IMR-90 (cell line): ENCODE measurements around the gene PALLD. TPM values are rescaled to one million over a fixed set of nuclear protein-coding genes. Genes with fewer than 3 reads are reported as not detected.

Source experiments
- ATAC-seq: fragments of 200-7000 bp; cut with Tn5 transposase; 2 replicates; pipeline ENCODE4 v1.9.1; 2020; ENCODE audit warnings: low read depth, mild to moderate bottlenecking, moderate library complexity
- BruUV-seq: library from RNA; stranded (reverse); fragments of 400-500 nt; replicated peaks from 2 replicates; lab custom pipeline; 2021; lab: Mats Ljungman, UMichigan
- CTCF ChIA-PET: fragments of 300-600 bp; formaldehyde crosslinking; extraction: SDS; loops from one replicate; lab custom pipeline; 2021; ENCODE audit warnings: antibody characterized with exemption; lab: Yijun Ruan, JAX
- POLR2A ChIA-PET: fragments of 300-600 bp; sonication (Branson Sonifier 250); formaldehyde crosslinking; loops from one replicate; lab custom pipeline; 2022; ENCODE audit warnings: antibody characterized with exemption; ENCODE audit not compliant: unreplicated experiment; lab: Charles Lee
- DNase-seq: peaks from one replicate; pipeline ENCODE4 v3.0.0; 2013
- H2AFZ ChIP-seq: replicated peaks from 2 replicates; pipeline ENCODE3; 2013; ENCODE audit warnings: low read length, mild to moderate bottlenecking; ENCODE audit not compliant: poor library complexity
- H2AK5ac ChIP-seq: 2 replicates; pipeline ENCODE4 v1.6.1; 2013; ENCODE audit warnings: low read depth, low read length, inconsistent platforms
- H2AK9ac ChIP-seq: replicated peaks from 2 replicates; pipeline ENCODE3; 2013; ENCODE audit warnings: mild to moderate bottlenecking, low read depth, low read length, moderate library complexity; ENCODE audit not compliant: poor library complexity
- H2BK120ac ChIP-seq: 2 replicates; pipeline ENCODE4 v1.6.1; 2013; ENCODE audit warnings: low read depth, low read length, inconsistent platforms
- H2BK15ac ChIP-seq: 3 replicates; pipeline ENCODE4 v1.6.1; 2013; ENCODE audit warnings: low read depth, low read length, inconsistent platforms
- H2BK20ac ChIP-seq: 2 replicates; pipeline ENCODE4 v1.6.1; 2013; ENCODE audit warnings: low read depth, mild to moderate bottlenecking, inconsistent platforms, low read length, moderate library complexity
- H2BK5ac ChIP-seq: 2 replicates; pipeline ENCODE4 v1.6.1; 2013; ENCODE audit warnings: mild to moderate bottlenecking, low read depth, low read length, inconsistent platforms; ENCODE audit not compliant: poor library complexity, severe bottlenecking
- H3K14ac ChIP-seq: replicated peaks from 2 replicates; pipeline ENCODE4 v1.6.1; 2013; ENCODE audit warnings: low read depth, low read length, inconsistent platforms
- H3K18ac ChIP-seq: 2 replicates; pipeline ENCODE4 v1.6.1; 2013; ENCODE audit warnings: low read depth, low read length, control low read depth
- H3K23ac ChIP-seq: 2 replicates; pipeline ENCODE4 v1.6.1; 2013; ENCODE audit warnings: low read depth, low read length, inconsistent platforms
- H3K27ac ChIP-seq: 2 replicates; pipeline ENCODE4 v1.5.1; 2013; ENCODE audit warnings: mild to moderate bottlenecking, control low read depth, low read length; ENCODE audit not compliant: insufficient read depth
- H3K27me3 ChIP-seq: 2 replicates; pipeline ENCODE4 v1.6.1; 2013; ENCODE audit warnings: low read length; ENCODE audit not compliant: control insufficient read depth, insufficient read depth
- H3K36me3 ChIP-seq: 2 replicates; pipeline ENCODE4 v1.6.1; 2013; ENCODE audit warnings: low read length, mixed read lengths; ENCODE audit not compliant: control insufficient read depth, insufficient read depth
- H3K4ac ChIP-seq: 2 replicates; pipeline ENCODE4 v1.6.1; 2013; ENCODE audit warnings: low read depth, low read length, inconsistent platforms
- H3K4me1 ChIP-seq: 2 replicates; pipeline ENCODE4 v1.6.1; 2013; ENCODE audit warnings: low read length, mixed read lengths; ENCODE audit not compliant: control insufficient read depth, insufficient read depth
- H3K4me2 ChIP-seq: 2 replicates; pipeline ENCODE4 v1.6.1; 2013; ENCODE audit warnings: low read depth, mild to moderate bottlenecking, control low read depth, low read length, moderate library complexity
- H3K4me3 ChIP-seq: 2 replicates; pipeline ENCODE4 v1.5.1; 2013; ENCODE audit warnings: low read depth, mild to moderate bottlenecking, control low read depth, low read length, moderate library complexity; ENCODE audit not compliant: insufficient read depth
- H3K56ac ChIP-seq: 2 replicates; pipeline ENCODE4 v1.6.1; 2013; ENCODE audit warnings: low read length, inconsistent platforms; ENCODE audit not compliant: insufficient read depth; ENCODE audit errors: extremely low read depth
- H3K79me1 ChIP-seq, 2 experiments: 2 replicates each; pipeline ENCODE4 v1.6.1; 2013; ENCODE audit warnings: low read length in 2 of 2, inconsistent platforms in 1 of 2, low read depth in 1 of 2
- H3K9ac ChIP-seq: 2 replicates; pipeline ENCODE4 v1.6.1; 2013; ENCODE audit warnings: low read depth, low read length, control low read depth
- H3K9me1 ChIP-seq: 2 replicates; pipeline ENCODE4 v1.6.1; 2013; ENCODE audit warnings: low read length, inconsistent platforms; ENCODE audit not compliant: insufficient read depth
- H3K9me3 ChIP-seq: 2 replicates; pipeline ENCODE4 v1.6.1; 2013; ENCODE audit warnings: low read length; ENCODE audit not compliant: control insufficient read depth, insufficient read depth
- H4K20me1 ChIP-seq: 2 replicates; pipeline ENCODE4 v1.6.1; 2013; ENCODE audit warnings: low read length, inconsistent platforms; ENCODE audit not compliant: insufficient read depth
- H4K5ac ChIP-seq: 2 replicates; pipeline ENCODE4 v1.6.1; 2013; ENCODE audit warnings: mild to moderate bottlenecking, low read depth, low read length, control low read depth
- H4K8ac ChIP-seq, 2 experiments: 2 replicates each; pipeline ENCODE4 v1.6.1; 2013; ENCODE audit warnings: low read depth in 2 of 2, low read length in 2 of 2, control low read depth in 1 of 2, inconsistent platforms in 1 of 2
- H4K91ac ChIP-seq: 2 replicates; pipeline ENCODE4 v1.6.1; 2013; ENCODE audit warnings: low read depth, low read length, inconsistent platforms; ENCODE audit not compliant: insufficient read depth
- BHLHE40 ChIP-seq: fragments of 150-350 bp; IDR thresholded peaks from 2 replicates; pipeline ENCODE4 v1.6.1; 2016; ENCODE audit warnings: mild to moderate bottlenecking, low read depth, low read length
- CEBPB ChIP-seq: IDR thresholded peaks from 2 replicates; pipeline ENCODE4 v1.6.1; 2012; ENCODE audit warnings: low read depth, low read length, improper control_type of control experiment
- CHD1 ChIP-seq: IDR thresholded peaks from 2 replicates; pipeline ENCODE4 v1.6.1; 2012; ENCODE audit warnings: low read depth, low read length, improper control_type of control experiment
- CTCF ChIP-seq: conservative IDR thresholded peaks from 2 replicates; pipeline ENCODE4 v1.5.1; 2012; ENCODE audit warnings: mild to moderate bottlenecking, low read depth, low read length, improper control_type of control experiment
- FOS ChIP-seq: fragments of 150-350 bp; IDR thresholded peaks from 2 replicates; pipeline ENCODE4 v1.6.1; 2016; ENCODE audit warnings: low read depth, low read length
- MAFK ChIP-seq: IDR thresholded peaks from 2 replicates; pipeline ENCODE4 v1.6.1; 2012; ENCODE audit warnings: low read depth, low read length, improper control_type of control experiment
- MAZ ChIP-seq: IDR thresholded peaks from 2 replicates; pipeline ENCODE4 v1.6.1; 2012; ENCODE audit warnings: low read depth, mild to moderate bottlenecking, low read length, improper control_type of control experiment, moderate library complexity, borderline replicate concordance
- MXI1 ChIP-seq: IDR thresholded peaks from 2 replicates; pipeline ENCODE4 v1.6.1; 2012; ENCODE audit warnings: low read depth, mild to moderate bottlenecking, low read length, moderate library complexity, borderline replicate concordance
- NFE2L2 ChIP-seq: fragments of 150-350 bp; IDR thresholded peaks from 2 replicates; pipeline ENCODE4 v1.6.1; 2016; ENCODE audit warnings: low read depth, mild to moderate bottlenecking, low read length
- POLR2A ChIP-seq: IDR thresholded peaks from 2 replicates; pipeline ENCODE4 v1.6.1; 2012; ENCODE audit warnings: mild to moderate bottlenecking, low read depth, low read length
- RAD21 ChIP-seq: IDR thresholded peaks from 2 replicates; pipeline ENCODE4 v1.6.1; 2012; ENCODE audit warnings: low read length, improper control_type of control experiment
- RCOR1 ChIP-seq: IDR thresholded peaks from 2 replicates; pipeline ENCODE4 v1.6.1; 2012; ENCODE audit warnings: mild to moderate bottlenecking, low read length, improper control_type of control experiment; ENCODE audit not compliant: insufficient replicate concordance
- RFX5 ChIP-seq: IDR thresholded peaks from 2 replicates; pipeline ENCODE4 v1.8.0; 2012; ENCODE audit warnings: low read depth, mild to moderate bottlenecking, low read length, moderate library complexity
- SMC3 ChIP-seq: fragments of 150-350 bp; IDR thresholded peaks from 2 replicates; pipeline ENCODE4 v1.6.1; 2016; ENCODE audit warnings: low read depth, mild to moderate bottlenecking, antibody characterized with exemption, low read length, moderate library complexity
- USF2 ChIP-seq: fragments of 150-350 bp; IDR thresholded peaks from 2 replicates; pipeline ENCODE4 v1.6.1; 2017; ENCODE audit warnings: mild to moderate bottlenecking, antibody characterized with exemption, low read length, low read depth
- WGBS, 2 experiments: methylation state at CpG; one replicate each; pipeline versions ENCODE4 v1.1.5 to v1.1.7; 2013; ENCODE audit warnings: missing lambda C conversion rate in 2 of 2; ENCODE audit not compliant: insufficient read length in 1 of 2; ENCODE audit errors: extremely low coverage in 2 of 2; 5-methylcytosine and 5-hydroxymethylcytosine counted together
- dilution Hi-C: fragments of 300-500 bp; cut with HindIII; formaldehyde crosslinking; loops from one replicate; pipeline ENCODE4 v1.14.3; 2018; ENCODE audit warnings: low sequenced_read_pairs; ENCODE audit not compliant: unreplicated experiment
- in situ Hi-C: fragments of 300-500 bp; cut with MboI; formaldehyde crosslinking; loops from 3 replicates; pipeline ENCODE4 v1.14.3; 2019; ENCODE audit warnings: low sequenced_read_pairs, inconsistent platforms, mixed read lengths
- intact Hi-C: fragments of 100-400 bp; cut with micrococcal nuclease; formaldehyde crosslinking; loops from 2 replicates; pipeline ENCODE4 v1.10.0; 2022
- polyA plus RNA-seq, 3 experiments: library from polyadenylated mRNA; depleted of rRNA; stranded (reverse); fragments of >200 nt; gene quantifications; 2 replicates each; pipeline ENCODE4 v1.2.3, GENCODE V29; 2012; ENCODE audit warnings: low replicate concordance in 1 of 3
- total RNA-seq: library from RNA; depleted of rRNA; stranded (reverse); fragments of >200 nt; gene quantifications from 2 replicates; pipeline ENCODE4 v1.2.3, GENCODE V29; 2012

The PALLD gene
- total and polyA plus RNA-seq, 2 of the 4 experiments (the other 2 are of a cell fraction): 91.0 to 91.9 TPM

GRCh38 chr4:168784786-168785461 lies 288.1 kb downstream of the PALLD start:
- intact Hi-C loops (no loop called here), in situ Hi-C loops (no loop called here), dilution Hi-C loops (no loop called here)
- BruUV-seq: no TSS peak
- Histone ChIP-seq H3K14ac (0 out of 2 replicates have a peak overlapping the region, but pooled peaks have one; percentile 19), H3K4me2 (no peak overlapping the region), H2BK15ac (no peak overlapping the region), H3K27me3 (no peaks in the 10 kb centered on the region), H3K9me1 (peaks cover 4% of the 10 kb centered on the region; the same call in 1 of the 2 replicates), H3K23ac (no peak overlapping the region), H3K27ac (no peak overlapping the region), H2BK120ac (no peak overlapping the region), H3K4me1 (no peaks in the 10 kb centered on the region), H3K4me3 (no peak overlapping the region), H2AK9ac (no peak overlapping the region), H4K20me1 (no peaks in the 10 kb centered on the region), H2BK5ac (no peak overlapping the region), H3K79me1 (no peaks in the 10 kb centered on the region), H2BK20ac (no peak overlapping the region), H3K9ac (no peak overlapping the region), H2AK5ac (no peak overlapping the region), H3K18ac (no peak overlapping the region), H4K5ac (no peak overlapping the region), H3K56ac (no peak overlapping the region), H3K4ac (no peak overlapping the region), H3K36me3 (no peaks in the 10 kb centered on the region), H3K9me3 (peaks cover 3% of the 10 kb centered on the region), H2AFZ (no peak overlapping the region), H4K91ac (no peak overlapping the region; the same call in 1 of the 2 replicates), H4K8ac (no peak overlapping the region)
- ChIA-PET POLR2A (interaction anchor here (0.6 kb wide), 1 partner anchor 98 kb away, joined by 18 read pairs; no protein-coding TSS in a partner anchor), CTCF (interaction anchor here (0.6 kb wide), 1 partner anchor 10 kb away, joined by 3 read pairs; no protein-coding TSS in a partner anchor)
- WGBS, 2 experiments: 100% methylated on average over 4 of the region's 10 CpGs; no CpG with 5 or more reads in 1 of the 2 experiments
- DNase-seq (no peak), ATAC-seq (no peak)
- TF ChIP-seq NFE2L2: no peak
- no peak for TF ChIP-seq CEBPB
- TF ChIP-seq MAFK: no peak
- no peak for TF ChIP-seq BHLHE40
- no peak for TF ChIP-seq USF2
- TF ChIP-seq SMC3: no peak
- TF ChIP-seq RAD21: no peak
- TF ChIP-seq FOS: no peak
- no peak for TF ChIP-seq RCOR1
- TF ChIP-seq MXI1: no peak
- no peak for TF ChIP-seq RFX5
- no peak for TF ChIP-seq CHD1
- no peak for TF ChIP-seq CTCF
- no peak for TF ChIP-seq MAZ
- no peak for TF ChIP-seq POLR2A
